ENCODE results near the gene SLC30A5. TPM values are rescaled to one million over a fixed set of nuclear protein-coding genes. Genes with fewer than 3 reads are reported as not detected.
"Not testable (repeated sequence)": the region's sequence is repeated elsewhere in the genome, so short reads cannot be mapped to it uniquely, and the experiment has no call there.

The SLC30A5 gene
- 10 to 100 TPM; 20.7 to 34.6 (median 23.7) TPM for polyA plus RNA-seq

GRCh38 chr5:69093771-69094482 lies at the start of gene SLC30A5:
Gene SLC30A5 (plus strand): TSS chr5:69094014. CDS start chr5:69094256, 242 bp downstream.
- DNase-seq = peak; percentile 98 to 99 (median 99)
- Mint-ChIP-seq H3K27ac (peak within 1 kb of the TSS; percentile 96 to 98 (median 97)), H3K9me3 (no peaks in the 10 kb centered on the region), H3K4me1 (peaks cover 25 to 37% of the 10 kb centered on the region in 2 donors), H3K4me3 (peak within 1 kb of the TSS; percentile 92 to 95 (median 94)), H3K36me3 (peaks cover 0 to 3% (median 0%) of the 10 kb centered on the region in 3 donors), H3K27me3 (ENCODE audit: low read depth in 3 of 3) (peaks cover 3 to 6% (median 4%) of the 10 kb centered on the region in 3 donors)

DNA sequence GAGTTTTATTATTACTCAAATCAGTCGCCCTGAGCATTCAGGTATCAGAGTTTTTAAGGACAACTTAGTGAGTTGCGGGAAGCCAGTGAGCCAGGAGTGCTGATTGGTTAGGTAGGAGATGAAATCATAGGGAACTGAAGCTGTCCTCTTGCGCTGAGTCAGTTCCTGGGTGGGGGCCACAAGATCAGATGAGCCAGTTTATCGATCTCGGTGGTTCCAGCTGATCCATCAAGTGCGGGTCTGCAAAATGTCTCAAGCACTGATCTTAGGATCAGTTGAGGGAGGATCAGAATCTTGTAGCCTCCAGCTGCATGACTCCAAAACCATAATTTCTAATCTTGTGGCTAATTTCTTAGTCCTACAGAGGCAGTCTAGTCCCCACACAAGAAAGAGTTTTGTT lies 48.6 kb upstream of the SLC30A5 start:
- not testable (repeated sequence) for H3K27ac Mint-ChIP-seq; H3K36me3 Mint-ChIP-seq; H3K4me3 Mint-ChIP-seq; H3K9me3 Mint-ChIP-seq; H3K27me3 Mint-ChIP-seq (ENCODE audit: low read depth in 3 of 3); DNase-seq
- H3K4me1 Mint-ChIP-seq = peaks cover 2 to 13% of the 10 kb centered on the region in 2 donors

DNA sequence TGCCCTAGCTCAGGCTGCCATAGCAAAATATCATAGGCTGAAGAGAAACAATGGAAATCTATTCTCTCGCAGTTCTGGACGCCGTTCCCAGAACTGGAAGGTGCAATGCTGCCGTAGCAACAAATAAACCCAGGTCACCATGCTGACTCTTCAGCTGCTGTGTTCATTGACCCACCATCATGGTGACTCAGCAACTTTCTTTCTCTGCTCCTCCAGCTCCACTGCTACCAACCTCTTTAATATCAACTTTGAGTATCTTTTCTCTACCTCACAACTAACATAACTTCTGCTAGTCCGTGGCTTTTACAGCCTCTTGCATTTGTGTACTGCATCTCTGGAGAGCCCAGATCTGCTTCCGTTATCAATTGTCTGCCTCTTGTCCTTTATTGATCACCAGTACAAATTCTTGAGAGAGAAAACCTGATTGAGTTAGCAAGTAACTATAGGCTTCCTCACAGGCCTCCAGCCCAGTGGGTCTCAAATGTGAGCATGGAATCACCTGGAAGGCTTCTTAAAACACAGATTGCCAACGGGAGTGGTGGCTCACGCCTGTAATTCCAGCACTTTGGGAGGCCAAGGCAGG lies 47.3 kb upstream of the SLC30A5 start:
- Mint-ChIP-seq H3K36me3 (no peaks in the 10 kb centered on the region), H3K9me3 (no peaks in the 10 kb centered on the region), H3K27me3 (ENCODE audit: low read depth in 3 of 3) (peaks cover 0 to 2% (median 0%) of the 10 kb centered on the region in 3 donors), H3K4me1 (peaks cover 2 to 13% of the 10 kb centered on the region in 2 donors), H3K4me3 (no peak overlapping the region), H3K27ac (no peak overlapping the region)
- no peak for DNase-seq

DNA sequence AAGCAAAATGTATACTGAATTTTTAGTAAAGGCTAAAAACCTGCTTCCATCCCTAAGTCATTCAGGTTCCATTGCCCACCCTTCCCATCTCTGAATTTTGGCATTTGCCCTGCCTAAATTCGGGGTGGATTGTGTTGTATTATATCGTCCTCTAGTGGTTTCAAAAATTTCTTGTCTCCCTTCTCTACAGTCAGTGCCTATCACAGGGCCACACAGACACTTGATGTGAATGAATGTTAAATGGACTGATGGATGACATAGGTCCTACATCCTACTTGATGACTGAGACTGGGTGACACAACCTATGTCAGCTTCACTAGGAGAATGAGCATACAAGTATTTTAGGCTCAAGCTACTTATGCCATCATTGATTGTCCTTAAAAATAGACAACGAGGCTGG lies 45.6 kb upstream of the SLC30A5 start:
- Mint-ChIP-seq H3K27me3 (ENCODE audit: low read depth in 3 of 3) (peaks cover 0 to 7% (median 2%) of the 10 kb centered on the region in 3 donors), H3K27ac (no peak overlapping the region), H3K9me3 (no peaks in the 10 kb centered on the region), H3K4me3 (no peak overlapping the region), H3K36me3 (no peaks in the 10 kb centered on the region), H3K4me1 (peaks cover 2 to 6% of the 10 kb centered on the region in 2 donors)
- no peak for DNase-seq

- Mint-ChIP-seq H3K9me3 (no peaks in the 10 kb centered on the region), H3K36me3 (no peaks in the 10 kb centered on the region), H3K4me3 (no peak overlapping the region), H3K27ac (no peak overlapping the region), H3K4me1 (no peaks in the 10 kb centered on the region), H3K27me3 (ENCODE audit: low read depth in 3 of 3) (peaks cover 0 to 7% (median 2%) of the 10 kb centered on the region in 3 donors)
- no peak for DNase-seq
Observed at GRCh38 chr5:69049151-69049550, 44.7 kb upstream of the SLC30A5 start.

DNA sequence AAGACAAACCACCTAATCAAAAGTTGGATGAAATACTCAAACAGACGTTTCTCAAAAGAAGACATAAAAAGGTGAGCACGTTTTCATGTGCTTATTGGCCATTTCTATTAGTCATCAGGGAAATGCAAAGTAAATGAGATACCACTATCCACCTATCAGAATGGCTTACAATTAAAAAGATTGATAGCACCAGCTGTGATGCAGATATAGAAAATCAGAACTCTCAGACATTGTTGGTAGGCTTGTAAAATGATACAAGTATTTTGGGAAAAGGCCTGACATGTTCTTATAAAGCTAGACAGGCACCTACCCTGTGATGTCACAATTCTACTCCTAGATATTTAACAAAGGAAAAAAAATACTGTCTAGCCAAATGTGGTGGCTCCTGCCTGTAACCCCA lies 44.0 kb upstream of the SLC30A5 start:
- H3K36me3 Mint-ChIP-seq = no peaks in the 10 kb centered on the region
- DNase-seq = no peak

GRCh38 chr5:69050214-69050613 lies 43.6 kb upstream of the SLC30A5 start:
- no peak overlapping the region for H3K27ac Mint-ChIP-seq
- DNase-seq = no peak
- no peak overlapping the region for H3K4me3 Mint-ChIP-seq
- peaks cover 2 to 9% (median 3%) of the 10 kb centered on the region in 3 donors for H3K27me3 Mint-ChIP-seq (ENCODE audit: low read depth in 3 of 3)
- no peaks in the 10 kb centered on the region for H3K36me3 Mint-ChIP-seq
- H3K4me1 Mint-ChIP-seq = no peaks in the 10 kb centered on the region
- no peaks in the 10 kb centered on the region for H3K9me3 Mint-ChIP-seq

More for the DNA sequence above, 44.0 kb upstream of the SLC30A5 start:
- H3K27ac Mint-ChIP-seq = no peak overlapping the region
- H3K9me3 Mint-ChIP-seq = no peaks in the 10 kb centered on the region
- H3K27me3 Mint-ChIP-seq (ENCODE audit: low read depth in 3 of 3) = peaks cover 2 to 9% (median 3%) of the 10 kb centered on the region in 3 donors
- no peaks in the 10 kb centered on the region for H3K4me1 Mint-ChIP-seq
- H3K4me3 Mint-ChIP-seq = no peak overlapping the region

- no peaks in the 10 kb centered on the region for H3K9me3 Mint-ChIP-seq
- H3K4me3 Mint-ChIP-seq = no peak overlapping the region
- no peaks in the 10 kb centered on the region for H3K36me3 Mint-ChIP-seq
- no peaks in the 10 kb centered on the region for H3K4me1 Mint-ChIP-seq
- no peak overlapping the region for H3K27ac Mint-ChIP-seq
- H3K27me3 Mint-ChIP-seq (ENCODE audit: low read depth in 3 of 3) = peaks cover 2 to 9% (median 3%) of the 10 kb centered on the region in 3 donors
- no peak for DNase-seq
Observed at GRCh38 chr5:69052181-69052580, 41.6 kb upstream of the SLC30A5 start.

DNA sequence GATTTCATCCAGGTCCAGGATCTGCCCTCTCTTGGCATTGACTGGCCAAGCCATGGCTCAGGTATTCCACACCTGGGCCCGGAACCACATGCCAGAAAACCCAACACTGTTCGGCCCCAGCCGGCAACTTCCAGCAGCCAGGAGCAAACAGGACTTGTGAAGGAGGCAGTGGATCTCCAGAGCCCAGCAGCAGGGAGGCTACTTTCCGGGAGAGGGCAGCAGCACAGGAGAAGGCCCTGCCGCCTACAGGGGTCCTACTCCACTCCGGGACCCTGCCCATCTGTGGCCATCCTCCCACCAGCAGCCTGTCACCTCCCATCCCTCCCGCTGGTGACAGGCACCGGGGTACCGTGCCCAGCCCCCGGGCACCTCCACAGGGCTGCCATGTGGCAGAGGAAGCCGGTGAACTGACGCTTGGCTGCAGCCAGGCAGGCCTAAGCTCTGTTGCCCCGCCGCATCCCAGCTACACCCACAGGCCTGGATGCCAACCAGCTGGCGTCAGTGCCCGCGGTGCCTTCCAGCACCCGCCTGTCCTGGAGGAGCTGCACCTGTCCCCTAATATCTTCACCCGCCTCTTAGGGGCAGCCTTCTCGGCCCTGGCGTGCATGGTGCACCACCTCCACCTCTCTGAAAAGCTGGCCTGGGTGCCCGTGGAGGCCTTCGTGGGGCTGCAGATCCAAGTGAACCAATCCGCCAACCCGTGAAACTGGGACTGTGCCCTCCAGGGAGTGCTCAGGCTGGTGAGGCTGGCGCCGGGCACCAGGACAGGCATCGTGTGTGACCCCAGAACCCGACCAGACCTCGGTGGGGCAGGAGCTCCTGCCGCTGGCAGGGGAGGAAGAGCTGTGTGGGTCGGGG lies 18.9 kb upstream of the SLC30A5 start:
- Mint-ChIP-seq H3K4me3 (no peak overlapping the region), H3K36me3 (no peaks in the 10 kb centered on the region), H3K27me3 (ENCODE audit: low read depth in 3 of 3) (peaks cover 0 to 3% (median 2%) of the 10 kb centered on the region in 3 donors), H3K9me3 (peaks cover 0 to 1% (median 0%) of the 10 kb centered on the region in 6 donors), H3K27ac (no peak overlapping the region), H3K4me1 (no peaks in the 10 kb centered on the region)
- DNase-seq = no peak

- H3K27me3 Mint-ChIP-seq (ENCODE audit: low read depth in 3 of 3) = peaks cover 0 to 2% (median 0%) of the 10 kb centered on the region in 3 donors
- no peaks in the 10 kb centered on the region for H3K4me1 Mint-ChIP-seq
- H3K36me3 Mint-ChIP-seq = no peaks in the 10 kb centered on the region
- H3K9me3 Mint-ChIP-seq = peaks cover 0 to 1% (median 0%) of the 10 kb centered on the region in 6 donors
- H3K27ac Mint-ChIP-seq = no peak overlapping the region
- no peak for DNase-seq
- no peak overlapping the region for H3K4me3 Mint-ChIP-seq
Observed at GRCh38 chr5:69075522-69076179, 18.2 kb upstream of the SLC30A5 start.

GRCh38 chr5:69078921-69079540 lies 14.8 kb upstream of the SLC30A5 start:
- Mint-ChIP-seq H3K27ac (no peak overlapping the region), H3K9me3 (peaks cover 0 to 1% (median 0%) of the 10 kb centered on the region in 6 donors), H3K4me3 (no peak overlapping the region), H3K36me3 (no peaks in the 10 kb centered on the region), H3K4me1 (no peaks in the 10 kb centered on the region), H3K27me3 (ENCODE audit: low read depth in 3 of 3) (peaks cover 0 to 2% (median 2%) of the 10 kb centered on the region in 3 donors)
- DNase-seq = no peak

GRCh38 chr5:69079556-69079955 lies 14.3 kb upstream of the SLC30A5 start:
- DNase-seq = no peak
- H3K4me3 Mint-ChIP-seq = no peak overlapping the region
- H3K36me3 Mint-ChIP-seq = no peaks in the 10 kb centered on the region
- peaks cover 0 to 1% (median 0%) of the 10 kb centered on the region in 6 donors for H3K9me3 Mint-ChIP-seq
- H3K4me1 Mint-ChIP-seq = no peaks in the 10 kb centered on the region
- peaks cover 0 to 4% (median 2%) of the 10 kb centered on the region in 3 donors for H3K27me3 Mint-ChIP-seq (ENCODE audit: low read depth in 3 of 3)
- no peak overlapping the region for H3K27ac Mint-ChIP-seq

- DNase-seq = no peak
- Mint-ChIP-seq H3K27ac (no peak overlapping the region), H3K4me1 (no peaks in the 10 kb centered on the region), H3K9me3 (peaks cover 0 to 1% (median 0%) of the 10 kb centered on the region in 6 donors), H3K27me3 (ENCODE audit: low read depth in 3 of 3) (peaks cover 0 to 4% (median 0%) of the 10 kb centered on the region in 3 donors), H3K36me3 (no peaks in the 10 kb centered on the region), H3K4me3 (no peak overlapping the region)
Observed at GRCh38 chr5:69083412-69083811, 10.4 kb upstream of the SLC30A5 start.

Measured in immature natural killer cell (primary cell).